ENCODE measurements around the gene ABCB1.

ABCB1 gene

GRCh38 chr7:87561702-87562101 is 39.0 kb downstream of the ABCB1 start:
- no peaks in the 10 kb centered on the region for H4K20me1 ChIP-seq (ENCODE audit: insufficient read depth, low read length)
- no peaks in the 10 kb centered on the region for H3K27me3 ChIP-seq (ENCODE audit: low read depth, low read length)
- H3K9ac ChIP-seq (ENCODE audit: low read length), result no peak overlapping the region
- H3K27ac ChIP-seq (ENCODE audit: low read length), result no peak overlapping the region
- no peaks in the 10 kb centered on the region for H3K79me2 ChIP-seq (ENCODE audit: low read length)
- no peak overlapping the region for H3K4me3 ChIP-seq (ENCODE audit: low read length)
- H3K4me1 ChIP-seq (ENCODE audit: low read length), result no peaks in the 10 kb centered on the region
- TF ChIP-seq EZH2phosphoT487 (IDR thresholded peaks at IDR 0.05; ENCODE audit: low read depth), result no peak
- TF ChIP-seq CTCF (IDR thresholded peaks at IDR 0.05; ENCODE audit: low read depth, low read length), result no peak
- H3K36me3 ChIP-seq (replicated peaks; ENCODE audit: low read depth, low read length), result no peaks in the 10 kb centered on the region
- no peak overlapping the region for H2AFZ ChIP-seq (ENCODE audit: low read depth, low read length)
- H3K4me2 ChIP-seq (ENCODE audit: low read length), result no peak overlapping the region
- H3K9me3 ChIP-seq (ENCODE audit: insufficient read depth, low read length), result no peaks in the 10 kb centered on the region

- no peak overlapping the region for H3K4me2 ChIP-seq (ENCODE audit: low read length)
Observed at GRCh38 chr7:87561102-87561501, 39.6 kb downstream of the ABCB1 start.

GRCh38 chr7:87552351-87552900 is 48.3 kb downstream of the ABCB1 start:
- H3K79me2 ChIP-seq (ENCODE audit: low read length), result no peaks in the 10 kb centered on the region

More at GRCh38 chr7:87561102-87561501, 39.6 kb downstream of the ABCB1 start:
- Histone ChIP-seq H3K79me2 (ENCODE audit: low read length) (no peaks in the 10 kb centered on the region), H3K9ac (ENCODE audit: low read length) (no peak overlapping the region), H3K27ac (ENCODE audit: low read length) (no peak overlapping the region), H3K4me3 (ENCODE audit: low read length) (no peak overlapping the region), H3K4me1 (ENCODE audit: low read length) (no peaks in the 10 kb centered on the region), H4K20me1 (ENCODE audit: insufficient read depth, low read length) (no peaks in the 10 kb centered on the region), H2AFZ (ENCODE audit: low read depth, low read length) (no peak overlapping the region), H3K36me3 (replicated peaks; ENCODE audit: low read depth, low read length) (no peaks in the 10 kb centered on the region), H3K27me3 (ENCODE audit: low read depth, low read length) (no peaks in the 10 kb centered on the region), H3K9me3 (ENCODE audit: insufficient read depth, low read length) (no peaks in the 10 kb centered on the region)
- TF ChIP-seq CTCF (IDR thresholded peaks at IDR 0.05; ENCODE audit: low read depth, low read length) (no peak), EZH2phosphoT487 (IDR thresholded peaks at IDR 0.05; ENCODE audit: low read depth) (no peak)

More at GRCh38 chr7:87552351-87552900, 48.3 kb downstream of the ABCB1 start:
- H3K27ac ChIP-seq (ENCODE audit: low read length), result no peak overlapping the region
- H3K9me3 ChIP-seq (ENCODE audit: insufficient read depth, low read length), result no peaks in the 10 kb centered on the region
- H3K4me2 ChIP-seq (ENCODE audit: low read length), result no peak overlapping the region
- H3K27me3 ChIP-seq (ENCODE audit: low read depth, low read length), result no peaks in the 10 kb centered on the region
- TF ChIP-seq CTCF (IDR thresholded peaks at IDR 0.05; ENCODE audit: low read depth, low read length) (no peak), EZH2phosphoT487 (IDR thresholded peaks at IDR 0.05; ENCODE audit: low read depth) (no peak)
- no peak overlapping the region for H3K4me3 ChIP-seq (ENCODE audit: low read length)
- no peak overlapping the region for H2AFZ ChIP-seq (ENCODE audit: low read depth, low read length)
- H3K36me3 ChIP-seq (replicated peaks; ENCODE audit: low read depth, low read length), result no peaks in the 10 kb centered on the region
- no peak overlapping the region for H3K9ac ChIP-seq (ENCODE audit: low read length)
- H3K4me1 ChIP-seq (ENCODE audit: low read length), result no peaks in the 10 kb centered on the region
- H4K20me1 ChIP-seq (ENCODE audit: insufficient read depth, low read length), result no peaks in the 10 kb centered on the region
